SK-N-SH (cell line): ENCODE data around the gene GYPA. TPM values are rescaled to one million over a fixed set of nuclear protein-coding genes. Genes with fewer than 3 reads are reported as not detected.
A peak's percentile ranks its signal among the peaks of the same experiment; 100 is the strongest.

ENCODE experiments used
- CTCF ChIA-PET: fragments of 300-600, 350-600 bp; formaldehyde crosslinking; extraction: SDS; loops from one replicate; lab custom pipeline; 2021; lab: Yijun Ruan, JAX
- POLR2A ChIA-PET: fragments of 350-600 bp; sonication (Branson Sonifier 250); formaldehyde crosslinking; extraction: SDS; loops from one replicate; lab custom pipeline; 2020; ENCODE audit warnings: antibody characterized with exemption, inconsistent platforms; lab: Yijun Ruan, JAX
- DNase-seq: peaks from one replicate; pipeline ENCODE4 v3.0.0; 2012
- H2AFZ ChIP-seq: fragments of 200-600 bp; sonication (generic); 2 replicates; pipeline ENCODE4 v1.8.1; 2016; ENCODE audit warnings: antibody characterized with exemption, mild to moderate bottlenecking, low read depth
- H3F3A ChIP-seq: fragments of 200-600 bp; sonication (generic); replicated peaks from 2 replicates; pipeline ENCODE3; 2016; ENCODE audit warnings: antibody characterized with exemption, mild to moderate bottlenecking; ENCODE audit not compliant: insufficient read depth
- H3K27ac ChIP-seq, 2 experiments: fragments of 200-500 bp in 1 of 2; fragments of 200-600 bp in 1 of 2; sonication (Bioruptor generic) in 1 of 2; sonication (generic), shearing (Covaris generic) in 1 of 2; 2 replicates each; pipeline versions ENCODE4 v1.5.1 to v1.6.1; 2014 to 2016; ENCODE audit warnings: low read depth in 2 of 2, inconsistent platforms in 1 of 2, low read length in 1 of 2, mild to moderate bottlenecking in 1 of 2, mixed read lengths in 1 of 2
- H3K27me3 ChIP-seq: fragments of 200-600 bp; sonication (generic), shearing (Covaris generic); 2 replicates; pipeline ENCODE4 v1.6.1; 2016; ENCODE audit warnings: mixed run types; ENCODE audit not compliant: insufficient read depth
- H3K36me3 ChIP-seq, 2 experiments: fragments of 200-500 bp in 1 of 2; fragments of 200-600 bp in 1 of 2; sonication (Bioruptor generic) in 1 of 2; sonication (generic) in 1 of 2; replicated peaks in 1 of 2; 2 replicates each; pipeline versions ENCODE3 to v1.5.1; 2014 to 2016; ENCODE audit warnings: low read length in 1 of 2, mild to moderate bottlenecking in 1 of 2; ENCODE audit not compliant: insufficient read depth in 2 of 2, control insufficient read depth in 1 of 2
- H3K4me1 ChIP-seq, 2 experiments: fragments of 200-500 bp in 1 of 2; fragments of 200-600 bp in 1 of 2; sonication (Bioruptor generic) in 1 of 2; sonication (generic), shearing (Covaris generic) in 1 of 2; 2 replicates each; pipeline versions ENCODE4 v1.5.1 to v1.6.1; 2014 to 2016; ENCODE audit warnings: low read depth in 1 of 2, low read length in 1 of 2, mixed run types in 1 of 2; ENCODE audit not compliant: insufficient read depth in 2 of 2, control insufficient read depth in 1 of 2
- H3K4me2 ChIP-seq: fragments of 200-600 bp; sonication (generic), shearing (Covaris generic); 2 replicates; pipeline ENCODE4 v1.6.1; 2017; ENCODE audit warnings: mixed run types
- H3K4me3 ChIP-seq, 2 experiments: fragments of 200-500 bp in 1 of 2; fragments of 200-600 bp in 1 of 2; sonication (Bioruptor generic) in 1 of 2; sonication (generic), shearing (Covaris generic) in 1 of 2; 2 replicates each; pipeline versions ENCODE4 v1.5.1 to v1.8.1; 2014 to 2016; ENCODE audit warnings: low read depth in 2 of 2, inconsistent platforms in 1 of 2, low read length in 1 of 2, mild to moderate bottlenecking in 1 of 2, mixed read lengths in 1 of 2, moderate library complexity in 1 of 2
- H3K79me2 ChIP-seq: fragments of 200-600 bp; sonication (generic); 2 replicates; pipeline ENCODE4 v1.8.1; 2017; ENCODE audit warnings: mild to moderate bottlenecking; ENCODE audit not compliant: insufficient read depth
- H3K9ac ChIP-seq: fragments of 200-600 bp; sonication (generic); 2 replicates; pipeline ENCODE4 v1.6.1; 2017; ENCODE audit warnings: mixed run types
- H3K9me2 ChIP-seq: fragments of 200-600 bp; sonication (generic); 2 replicates; pipeline ENCODE4 v1.6.1; 2017; ENCODE audit warnings: mixed run types
- H3K9me3 ChIP-seq: fragments of 200-600 bp; sonication (generic); 2 replicates; pipeline ENCODE4 v1.6.1; 2017; ENCODE audit warnings: mixed run types, mild to moderate bottlenecking, moderate library complexity
- H4K20me1 ChIP-seq: fragments of 200-600 bp; sonication (generic); 2 replicates; pipeline ENCODE4 v1.6.1; 2017; ENCODE audit warnings: mild to moderate bottlenecking, mixed run types; ENCODE audit not compliant: insufficient read depth
- EZH2phosphoT487 ChIP-seq: fragments of 200-600 bp; sonication (generic); IDR thresholded peaks from 2 replicates; pipeline ENCODE4 v1.6.1; 2017; ENCODE audit warnings: low read depth, mixed run types, mild to moderate bottlenecking, antibody characterized with exemption, moderate library complexity, borderline replicate concordance
- FOSL2 ChIP-seq: IDR thresholded peaks from 2 replicates; pipeline ENCODE4 v1.4.0; 2012; ENCODE audit warnings: low read depth, mild to moderate bottlenecking, moderate library complexity, borderline replicate concordance
- FOXJ3 ChIP-seq: sonication (generic); formaldehyde crosslinking; IDR thresholded peaks from 2 replicates; pipeline ENCODE4 v1.5.1; 2020; ENCODE audit warnings: mild to moderate bottlenecking, missing genetic modification reagents
- FOXM1 ChIP-seq: IDR thresholded peaks from 2 replicates; pipeline ENCODE4 v1.4.0; 2012; ENCODE audit warnings: low read depth, mild to moderate bottlenecking
- GABPA ChIP-seq: IDR thresholded peaks from 2 replicates; pipeline ENCODE4 v1.4.0; 2012; ENCODE audit warnings: low read depth, mild to moderate bottlenecking
- GATA2 ChIP-seq: sonication (generic); formaldehyde crosslinking; IDR thresholded peaks from 2 replicates; pipeline ENCODE4 v1.5.0; 2020; ENCODE audit warnings: mild to moderate bottlenecking, missing genetic modification reagents
- JUND ChIP-seq: IDR thresholded peaks from 2 replicates; pipeline ENCODE4 v1.4.0; 2012
- MXI1 ChIP-seq: IDR thresholded peaks from 2 replicates; pipeline ENCODE4 v1.6.1; 2012; ENCODE audit warnings: mild to moderate bottlenecking, low read depth, low read length, improper control_type of control experiment
- NRF1 ChIP-seq: IDR thresholded peaks from 2 replicates; pipeline ENCODE4 v1.6.1; 2012; ENCODE audit warnings: low read depth, mild to moderate bottlenecking, low read length
- RAD21 ChIP-seq: IDR thresholded peaks from 2 replicates; pipeline ENCODE4 v1.6.1; 2012; ENCODE audit warnings: mild to moderate bottlenecking, low read length
- TCF12 ChIP-seq: IDR thresholded peaks from 2 replicates; pipeline ENCODE4 v1.4.0; 2012
- TEAD4 ChIP-seq: IDR thresholded peaks from 2 replicates; pipeline ENCODE4 v1.4.0; 2012; ENCODE audit warnings: mild to moderate bottlenecking, borderline replicate concordance; ENCODE audit not compliant: insufficient read depth
- YY1 ChIP-seq: IDR thresholded peaks from 2 replicates; pipeline ENCODE4 v1.4.0; 2012; ENCODE audit warnings: low read depth, mild to moderate bottlenecking
- WGBS: methylation state at CpG from one replicate; pipeline ENCODE4 v1.1.6; 2017; ENCODE audit warnings: low lambda C conversion rate; 5-methylcytosine and 5-hydroxymethylcytosine counted together
- polyA plus RNA-seq, 3 experiments: library from polyadenylated mRNA; depleted of rRNA; stranded (reverse); fragments of >200 nt; gene quantifications; 2 replicates each; pipeline ENCODE4 v1.2.3, GENCODE V29; 2012
- TF ChIP-seq, protein P1 (sequence below): fragments of 200-600 bp; sonication (generic); IDR thresholded peaks from 2 replicates; pipeline ENCODE4 v1.6.1; 2017; ENCODE audit warnings: antibody characterized with exemption, mild to moderate bottlenecking, moderate library complexity
- TF ChIP-seq, protein P2 (sequence below): fragments of 150-350 bp; IDR thresholded peaks from 2 replicates; pipeline ENCODE4 v1.6.1; 2017; ENCODE audit warnings: antibody characterized with exemption, low read length, low read depth, borderline replicate concordance
- TF ChIP-seq, protein P3 (sequence below): IDR thresholded peaks from 2 replicates; pipeline ENCODE4 v1.6.1; 2012; ENCODE audit warnings: mild to moderate bottlenecking, low read depth, low read length, moderate library complexity
- TF ChIP-seq, protein P4 (sequence below): IDR thresholded peaks from 2 replicates; pipeline ENCODE4 v1.4.0; 2012; ENCODE audit warnings: low read depth, borderline replicate concordance
- TF ChIP-seq, protein P5 (sequence below): IDR thresholded peaks from 2 replicates; pipeline ENCODE4; 2012
- TF ChIP-seq, protein P6 (sequence below): fragments of 150-350 bp; IDR thresholded peaks from 2 replicates; pipeline ENCODE4 v1.6.1; 2016; ENCODE audit warnings: mild to moderate bottlenecking, low read depth, low read length

Gene GYPA
- polyA plus RNA-seq, 1 of the 3 experiments (the other 2 are of a cell fraction) = not detected

DNA sequence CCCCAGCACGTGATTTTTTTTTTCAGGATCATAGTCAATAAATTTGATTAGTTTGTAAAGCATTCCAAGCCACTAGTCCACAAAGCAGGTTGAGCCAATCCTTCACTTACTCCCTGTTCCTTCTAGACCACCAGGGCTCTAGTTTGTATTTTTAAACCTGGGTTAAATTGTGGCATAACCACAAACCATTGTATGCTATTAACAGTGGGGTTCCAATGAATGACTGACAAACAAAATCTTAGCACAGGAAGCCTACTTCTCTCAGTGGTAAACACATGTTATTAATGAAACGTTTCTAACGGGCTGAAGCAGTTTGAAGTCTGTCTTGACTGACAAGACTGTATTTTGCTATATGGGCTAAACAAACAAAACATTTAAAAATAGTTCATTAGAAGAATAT is 48.6 kb upstream of the GYPA start:
- H3F3A ChIP-seq = no peaks in the 10 kb centered on the region
- 2% methylated on average over 3 of the region's 3 CpGs for WGBS

DNA sequence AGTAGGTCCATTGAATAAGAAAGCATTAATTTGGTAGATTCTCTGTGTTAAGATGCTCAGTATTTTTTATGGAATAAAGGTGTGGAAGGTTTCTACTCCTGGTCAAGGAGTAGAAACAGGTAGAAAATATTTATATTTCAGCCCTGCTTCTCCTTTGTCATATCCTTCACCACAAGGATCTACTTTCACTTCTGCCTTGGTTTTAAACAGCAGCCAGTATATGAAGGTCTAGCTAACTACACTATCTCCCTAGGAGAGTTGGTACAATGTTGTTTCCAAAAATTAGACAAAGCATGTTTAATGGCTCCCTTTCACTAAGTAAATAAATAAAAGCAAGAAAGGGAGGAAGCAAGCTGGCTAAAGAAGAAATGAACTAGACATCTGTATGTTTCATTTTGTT is 44.6 kb upstream of the GYPA start:
- H3K27me3 ChIP-seq = no peaks in the 10 kb centered on the region
- DNase-seq = no peak
- no peaks in the 10 kb centered on the region for H3K36me3 ChIP-seq
- no peaks in the 10 kb centered on the region for H3F3A ChIP-seq
- no peaks in the 10 kb centered on the region for H3K79me2 ChIP-seq
- H3K4me1 ChIP-seq = no peaks in the 10 kb centered on the region
- H3K9ac ChIP-seq = no peak overlapping the region
- CTCF ChIA-PET = no interaction called here
- no peak overlapping the region for H3K27ac ChIP-seq
- H3K9me2 ChIP-seq = no peaks in the 10 kb centered on the region
- H3K4me3 ChIP-seq = no peak overlapping the region
- no peaks in the 10 kb centered on the region for H3K9me3 ChIP-seq
- H3K4me2 ChIP-seq = no peak overlapping the region
- TF ChIP-seq EZH2phosphoT487 = no peak
- TF ChIP-seq JUND = no peak
- TF ChIP-seq, protein P1, sequence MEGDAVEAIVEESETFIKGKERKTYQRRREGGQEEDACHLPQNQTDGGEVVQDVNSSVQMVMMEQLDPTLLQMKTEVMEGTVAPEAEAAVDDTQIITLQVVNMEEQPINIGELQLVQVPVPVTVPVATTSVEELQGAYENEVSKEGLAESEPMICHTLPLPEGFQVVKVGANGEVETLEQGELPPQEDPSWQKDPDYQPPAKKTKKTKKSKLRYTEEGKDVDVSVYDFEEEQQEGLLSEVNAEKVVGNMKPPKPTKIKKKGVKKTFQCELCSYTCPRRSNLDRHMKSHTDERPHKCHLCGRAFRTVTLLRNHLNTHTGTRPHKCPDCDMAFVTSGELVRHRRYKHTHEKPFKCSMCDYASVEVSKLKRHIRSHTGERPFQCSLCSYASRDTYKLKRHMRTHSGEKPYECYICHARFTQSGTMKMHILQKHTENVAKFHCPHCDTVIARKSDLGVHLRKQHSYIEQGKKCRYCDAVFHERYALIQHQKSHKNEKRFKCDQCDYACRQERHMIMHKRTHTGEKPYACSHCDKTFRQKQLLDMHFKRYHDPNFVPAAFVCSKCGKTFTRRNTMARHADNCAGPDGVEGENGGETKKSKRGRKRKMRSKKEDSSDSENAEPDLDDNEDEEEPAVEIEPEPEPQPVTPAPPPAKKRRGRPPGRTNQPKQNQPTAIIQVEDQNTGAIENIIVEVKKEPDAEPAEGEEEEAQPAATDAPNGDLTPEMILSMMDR = no peak
- TF ChIP-seq RAD21 = no peak
- TF ChIP-seq TCF12 = no peak
- no peak for TF ChIP-seq FOXM1
- TF ChIP-seq, protein P2, sequence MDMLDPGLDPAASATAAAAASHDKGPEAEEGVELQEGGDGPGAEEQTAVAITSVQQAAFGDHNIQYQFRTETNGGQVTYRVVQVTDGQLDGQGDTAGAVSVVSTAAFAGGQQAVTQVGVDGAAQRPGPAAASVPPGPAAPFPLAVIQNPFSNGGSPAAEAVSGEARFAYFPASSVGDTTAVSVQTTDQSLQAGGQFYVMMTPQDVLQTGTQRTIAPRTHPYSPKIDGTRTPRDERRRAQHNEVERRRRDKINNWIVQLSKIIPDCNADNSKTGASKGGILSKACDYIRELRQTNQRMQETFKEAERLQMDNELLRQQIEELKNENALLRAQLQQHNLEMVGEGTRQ = no peak
- TF ChIP-seq MXI1 = no peak
- TF ChIP-seq, protein P3, sequence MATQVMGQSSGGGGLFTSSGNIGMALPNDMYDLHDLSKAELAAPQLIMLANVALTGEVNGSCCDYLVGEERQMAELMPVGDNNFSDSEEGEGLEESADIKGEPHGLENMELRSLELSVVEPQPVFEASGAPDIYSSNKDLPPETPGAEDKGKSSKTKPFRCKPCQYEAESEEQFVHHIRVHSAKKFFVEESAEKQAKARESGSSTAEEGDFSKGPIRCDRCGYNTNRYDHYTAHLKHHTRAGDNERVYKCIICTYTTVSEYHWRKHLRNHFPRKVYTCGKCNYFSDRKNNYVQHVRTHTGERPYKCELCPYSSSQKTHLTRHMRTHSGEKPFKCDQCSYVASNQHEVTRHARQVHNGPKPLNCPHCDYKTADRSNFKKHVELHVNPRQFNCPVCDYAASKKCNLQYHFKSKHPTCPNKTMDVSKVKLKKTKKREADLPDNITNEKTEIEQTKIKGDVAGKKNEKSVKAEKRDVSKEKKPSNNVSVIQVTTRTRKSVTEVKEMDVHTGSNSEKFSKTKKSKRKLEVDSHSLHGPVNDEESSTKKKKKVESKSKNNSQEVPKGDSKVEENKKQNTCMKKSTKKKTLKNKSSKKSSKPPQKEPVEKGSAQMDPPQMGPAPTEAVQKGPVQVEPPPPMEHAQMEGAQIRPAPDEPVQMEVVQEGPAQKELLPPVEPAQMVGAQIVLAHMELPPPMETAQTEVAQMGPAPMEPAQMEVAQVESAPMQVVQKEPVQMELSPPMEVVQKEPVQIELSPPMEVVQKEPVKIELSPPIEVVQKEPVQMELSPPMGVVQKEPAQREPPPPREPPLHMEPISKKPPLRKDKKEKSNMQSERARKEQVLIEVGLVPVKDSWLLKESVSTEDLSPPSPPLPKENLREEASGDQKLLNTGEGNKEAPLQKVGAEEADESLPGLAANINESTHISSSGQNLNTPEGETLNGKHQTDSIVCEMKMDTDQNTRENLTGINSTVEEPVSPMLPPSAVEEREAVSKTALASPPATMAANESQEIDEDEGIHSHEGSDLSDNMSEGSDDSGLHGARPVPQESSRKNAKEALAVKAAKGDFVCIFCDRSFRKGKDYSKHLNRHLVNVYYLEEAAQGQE = no peak
- TF ChIP-seq GABPA = no peak
- TF ChIP-seq, protein P4, sequence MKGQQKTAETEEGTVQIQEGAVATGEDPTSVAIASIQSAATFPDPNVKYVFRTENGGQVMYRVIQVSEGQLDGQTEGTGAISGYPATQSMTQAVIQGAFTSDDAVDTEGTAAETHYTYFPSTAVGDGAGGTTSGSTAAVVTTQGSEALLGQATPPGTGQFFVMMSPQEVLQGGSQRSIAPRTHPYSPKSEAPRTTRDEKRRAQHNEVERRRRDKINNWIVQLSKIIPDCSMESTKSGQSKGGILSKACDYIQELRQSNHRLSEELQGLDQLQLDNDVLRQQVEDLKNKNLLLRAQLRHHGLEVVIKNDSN = no peak
- no peak for TF ChIP-seq FOSL2
- no peak for TF ChIP-seq GATA2 (CRISPR knock-in tag)
- TF ChIP-seq, protein P5, sequence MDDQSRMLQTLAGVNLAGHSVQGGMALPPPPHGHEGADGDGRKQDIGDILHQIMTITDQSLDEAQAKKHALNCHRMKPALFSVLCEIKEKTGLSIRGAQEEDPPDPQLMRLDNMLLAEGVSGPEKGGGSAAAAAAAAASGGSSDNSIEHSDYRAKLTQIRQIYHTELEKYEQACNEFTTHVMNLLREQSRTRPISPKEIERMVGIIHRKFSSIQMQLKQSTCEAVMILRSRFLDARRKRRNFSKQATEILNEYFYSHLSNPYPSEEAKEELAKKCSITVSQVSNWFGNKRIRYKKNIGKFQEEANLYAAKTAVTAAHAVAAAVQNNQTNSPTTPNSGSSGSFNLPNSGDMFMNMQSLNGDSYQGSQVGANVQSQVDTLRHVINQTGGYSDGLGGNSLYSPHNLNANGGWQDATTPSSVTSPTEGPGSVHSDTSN = no peak
- TF ChIP-seq YY1 = no peak
- no peak for TF ChIP-seq TEAD4
- no peak for TF ChIP-seq FOXJ3 (CRISPR knock-in tag)
- no peak overlapping the region for H2AFZ ChIP-seq
- POLR2A ChIA-PET = no interaction called here
- no peaks in the 10 kb centered on the region for H4K20me1 ChIP-seq

More for the DNA sequence above, 48.6 kb upstream of the GYPA start:
- TF ChIP-seq, protein P6, sequence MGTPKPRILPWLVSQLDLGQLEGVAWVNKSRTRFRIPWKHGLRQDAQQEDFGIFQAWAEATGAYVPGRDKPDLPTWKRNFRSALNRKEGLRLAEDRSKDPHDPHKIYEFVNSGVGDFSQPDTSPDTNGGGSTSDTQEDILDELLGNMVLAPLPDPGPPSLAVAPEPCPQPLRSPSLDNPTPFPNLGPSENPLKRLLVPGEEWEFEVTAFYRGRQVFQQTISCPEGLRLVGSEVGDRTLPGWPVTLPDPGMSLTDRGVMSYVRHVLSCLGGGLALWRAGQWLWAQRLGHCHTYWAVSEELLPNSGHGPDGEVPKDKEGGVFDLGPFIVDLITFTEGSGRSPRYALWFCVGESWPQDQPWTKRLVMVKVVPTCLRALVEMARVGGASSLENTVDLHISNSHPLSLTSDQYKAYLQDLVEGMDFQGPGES = no peak
- TF ChIP-seq NRF1 (no peak), JUND (no peak)
- CTCF ChIA-PET = no interaction called here
- H3K4me1 ChIP-seq = no peaks in the 10 kb centered on the region
- no peak for DNase-seq
- no peaks in the 10 kb centered on the region for H3K9me3 ChIP-seq
- H3K9me2 ChIP-seq = no peaks in the 10 kb centered on the region
- no peaks in the 10 kb centered on the region; the same call in 1 of the 2 replicates for H3K27me3 ChIP-seq
- 0 out of 2 replicates have a peak overlapping the region, but pooled peaks have one; percentile 43 for H2AFZ ChIP-seq
- no peak overlapping the region for H3K27ac ChIP-seq
- no peak overlapping the region for H3K4me3 ChIP-seq
- no peak overlapping the region for H3K4me2 ChIP-seq
- H3K79me2 ChIP-seq = no peaks in the 10 kb centered on the region
- H3K36me3 ChIP-seq = no peaks in the 10 kb centered on the region
- H4K20me1 ChIP-seq = no peaks in the 10 kb centered on the region
- H3K9ac ChIP-seq = no peak overlapping the region
- POLR2A ChIA-PET = no interaction called here
